Measurements from ENCODE around the gene ZNF580.

GRCh38 chr19:55640043-55640576 lies 692 bp upstream of the ZNF580 start:
- TF ChIP-seq EZH2 (IDR thresholded peaks at IDR 0.05; ENCODE audit: borderline replicate concordance), result no peak
- peak; percentile 14 for TF ChIP-seq CTCF (IDR thresholded peaks at IDR 0.05; ENCODE audit: poor library complexity)
